WTC11 (cell line): ENCODE data around the gene B4GALT3. TPM values are rescaled to one million over a fixed set of nuclear protein-coding genes. Genes with fewer than 3 reads are reported as not detected.
A peak's percentile ranks its signal among the peaks of the same experiment; 100 is the strongest.

Experiments
- ATAC-seq: fragments of 200-7000 bp; cut with Tn5 transposase; 2 replicates; pipeline ENCODE4 v1.10.0; 2021; ENCODE audit warnings: mild to moderate bottlenecking, moderate library complexity
- CTCF ChIA-PET: fragments of 300-600 bp; sonication (Branson Sonifier 250); formaldehyde crosslinking; loops from one replicate; lab custom pipeline; 2021; ENCODE audit warnings: antibody characterized with exemption; lab: Charles Lee
- POLR2A ChIA-PET: fragments of 350-600 bp; sonication (Branson Sonifier 250); formaldehyde crosslinking; loops from one replicate; lab custom pipeline; 2021; ENCODE audit warnings: antibody characterized with exemption; lab: Charles Lee
- DNase-seq: peaks from one replicate; pipeline ENCODE4 v3.0.0; 2021; ENCODE audit warnings: low spot score
- H3K27ac Mint-ChIP-seq: 2 replicates; pipeline ENCODE4 v1.8.0; 2021; ENCODE audit warnings: mixed read lengths
- H3K27me3 Mint-ChIP-seq: 2 replicates; pipeline ENCODE4 v1.8.0; 2021; ENCODE audit warnings: low read depth, mild to moderate bottlenecking, moderate library complexity, mixed read lengths
- H3K36me3 Mint-ChIP-seq: 2 replicates; pipeline ENCODE4 v1.8.0; 2021; ENCODE audit warnings: mixed read lengths
- H3K4me1 Mint-ChIP-seq: 2 replicates; pipeline ENCODE4 v1.8.0; 2022; ENCODE audit warnings: mixed read lengths
- H3K4me3 Mint-ChIP-seq: 2 replicates; pipeline ENCODE4 v1.8.0; 2021; ENCODE audit warnings: mild to moderate bottlenecking, moderate library complexity, mixed read lengths
- H3K9me3 Mint-ChIP-seq: 2 replicates; pipeline ENCODE4 v1.8.0; 2021; ENCODE audit warnings: mixed read lengths
- ATF2 ChIP-seq: sonication (generic); formaldehyde crosslinking; IDR thresholded peaks from 2 replicates; pipeline ENCODE4 v1.8.1; 2022; ENCODE audit warnings: low read depth, missing genetic modification reagents, borderline replicate concordance
- CBFB ChIP-seq: sonication (generic); formaldehyde crosslinking; IDR thresholded peaks from 2 replicates; pipeline ENCODE4 v1.8.1; 2022; ENCODE audit warnings: mild to moderate bottlenecking, low read depth, missing genetic modification reagents
- ETV6 ChIP-seq: sonication (generic); formaldehyde crosslinking; IDR thresholded peaks from 2 replicates; pipeline ENCODE4 v1.8.1; 2022; ENCODE audit warnings: mild to moderate bottlenecking, missing genetic modification reagents
- JAZF1 ChIP-seq: fragments of 250-450 bp; sonication (Bioruptor Pico); IDR thresholded peaks from 2 replicates; pipeline ENCODE4 v1.9.0; 2021; ENCODE audit warnings: moderate library complexity, mild to moderate bottlenecking, inconsistent platforms
- MXD4 ChIP-seq: fragments of 250-450 bp; sonication (Bioruptor Pico); IDR thresholded peaks from 2 replicates; pipeline ENCODE4 v1.8.0; 2021; ENCODE audit warnings: mild to moderate bottlenecking, moderate library complexity, borderline replicate concordance
- NFYB ChIP-seq: sonication (generic); formaldehyde crosslinking; conservative IDR thresholded peaks from 2 replicates; pipeline ENCODE4 v1.8.0; 2022; ENCODE audit warnings: low read depth, missing genetic modification reagents
- NR1H2 ChIP-seq: sonication (generic); formaldehyde crosslinking; IDR thresholded peaks from 2 replicates; pipeline ENCODE4 v1.9.0; 2021; ENCODE audit warnings: mild to moderate bottlenecking, moderate library complexity, missing genetic modification reagents
- SP1 ChIP-seq: sonication (generic); formaldehyde crosslinking; conservative IDR thresholded peaks from 2 replicates; pipeline ENCODE4 v1.8.1; 2022; ENCODE audit warnings: missing genetic modification reagents
- TEAD1 ChIP-seq: sonication (generic); formaldehyde crosslinking; IDR thresholded peaks from 2 replicates; pipeline ENCODE4 v1.8.0; 2022; ENCODE audit warnings: mild to moderate bottlenecking, missing genetic modification reagents
- USF1 ChIP-seq: sonication (generic); formaldehyde crosslinking; IDR thresholded peaks from 2 replicates; pipeline ENCODE4 v1.8.0; 2022; ENCODE audit warnings: mild to moderate bottlenecking, missing genetic modification reagents
- USF2 ChIP-seq: sonication (generic); formaldehyde crosslinking; IDR thresholded peaks from 2 replicates; pipeline ENCODE4 v1.8.1; 2023; ENCODE audit warnings: mild to moderate bottlenecking, missing genetic modification reagents, moderate library complexity
- ZNF423 ChIP-seq: fragments of 250-450 bp; sonication (Bioruptor Pico); IDR thresholded peaks from 2 replicates; pipeline ENCODE4 v2.1.2; 2022; ENCODE audit warnings: mild to moderate bottlenecking, moderate library complexity
- total RNA-seq: library from RNA; stranded (reverse); gene quantifications from 3 replicates; pipeline ENCODE4 v1.2.3, GENCODE V29; 2021
- TF ChIP-seq, protein P1 (sequence below): sonication (generic); formaldehyde crosslinking; conservative IDR thresholded peaks from 2 replicates; pipeline ENCODE4 v1.8.1; 2022; ENCODE audit warnings: mild to moderate bottlenecking, missing genetic modification reagents
- TF ChIP-seq, protein P2 (sequence below): sonication (generic); formaldehyde crosslinking; IDR thresholded peaks from 2 replicates; pipeline ENCODE4 v1.8.0; 2023; ENCODE audit warnings: missing genetic modification reagents
- TF ChIP-seq, protein P3 (sequence below): sonication (generic); formaldehyde crosslinking; conservative IDR thresholded peaks from 2 replicates; pipeline ENCODE4 v1.8.1; 2023; ENCODE audit warnings: mild to moderate bottlenecking, low read depth, missing genetic modification reagents, moderate library complexity
- TF ChIP-seq, protein P4 (sequence below): sonication (generic); formaldehyde crosslinking; IDR thresholded peaks from 2 replicates; pipeline ENCODE4 v1.8.1; 2023; ENCODE audit warnings: mild to moderate bottlenecking, missing genetic modification reagents, borderline replicate concordance

The B4GALT3 gene
- total RNA-seq, 1 experiment from 2014 or later = 40.1 TPM

DNA sequence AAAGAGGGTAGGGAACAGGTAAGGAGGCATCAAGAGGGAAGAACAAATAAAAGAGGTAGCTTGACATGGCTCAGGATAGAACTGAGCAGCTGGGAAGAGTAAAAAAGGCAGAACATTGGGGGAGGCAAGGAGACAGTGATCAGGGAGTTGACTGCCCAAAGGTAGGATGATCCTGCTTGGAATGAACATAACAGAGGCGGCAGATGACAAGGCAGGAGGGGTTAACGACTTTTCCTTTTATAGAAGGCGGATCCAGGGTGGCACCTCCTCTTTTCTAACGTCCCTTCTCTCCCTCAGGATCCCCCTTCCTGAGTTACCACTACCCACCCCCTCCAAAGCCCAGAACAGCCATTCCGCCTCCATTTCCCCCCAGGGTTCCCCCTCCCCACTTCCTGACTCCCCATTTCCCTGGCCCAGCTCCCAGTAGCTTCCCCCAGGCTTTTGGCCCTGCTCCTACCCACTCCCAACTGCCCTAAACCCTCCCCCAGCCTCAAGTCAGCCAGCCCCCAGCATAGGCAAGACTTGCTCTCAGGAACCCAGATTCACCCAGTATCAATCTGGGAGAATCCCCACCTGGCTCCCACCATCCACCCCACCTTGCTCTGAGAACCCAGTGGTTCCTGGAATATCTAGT lies 22.3 kb upstream of the B4GALT3 start:
- DNase-seq (no peak), ATAC-seq (no peak)
- Mint-ChIP-seq H3K9me3 (no peaks in the 10 kb centered on the region), H3K36me3 (peaks cover 12% of the 10 kb centered on the region), H3K4me1 (peaks cover 65% of the 10 kb centered on the region), H3K27me3 (no peaks in the 10 kb centered on the region), H3K4me3 (no peak overlapping the region), H3K27ac (peak overlapping the region; percentile 51)
- ChIA-PET CTCF (interaction anchor here (1.0 to 3.3 kb wide), 7 partner anchors 8 to 179 kb away, joined by 3 to 47 read pairs (median 19); partner anchors contain the start of genes F11R, PCP4L1, PPOX and TOMM40L), POLR2A (interaction anchor here (1.0 to 1.8 kb wide), 3 partner anchors 22 to 34 kb away, joined by 3 to 9 read pairs (median 4); partner anchors contain the start of genes B4GALT3, PPOX and TOMM40L)
- TF ChIP-seq ZNF423 (CRISPR knock-in tag) (no peak), JAZF1 (CRISPR knock-in tag) (no peak), CBFB (CRISPR knock-in tag) (no peak), ETV6 (CRISPR knock-in tag) (no peak), ATF2 (CRISPR knock-in tag) (no peak), MXD4 (CRISPR knock-in tag) (no peak)

DNA sequence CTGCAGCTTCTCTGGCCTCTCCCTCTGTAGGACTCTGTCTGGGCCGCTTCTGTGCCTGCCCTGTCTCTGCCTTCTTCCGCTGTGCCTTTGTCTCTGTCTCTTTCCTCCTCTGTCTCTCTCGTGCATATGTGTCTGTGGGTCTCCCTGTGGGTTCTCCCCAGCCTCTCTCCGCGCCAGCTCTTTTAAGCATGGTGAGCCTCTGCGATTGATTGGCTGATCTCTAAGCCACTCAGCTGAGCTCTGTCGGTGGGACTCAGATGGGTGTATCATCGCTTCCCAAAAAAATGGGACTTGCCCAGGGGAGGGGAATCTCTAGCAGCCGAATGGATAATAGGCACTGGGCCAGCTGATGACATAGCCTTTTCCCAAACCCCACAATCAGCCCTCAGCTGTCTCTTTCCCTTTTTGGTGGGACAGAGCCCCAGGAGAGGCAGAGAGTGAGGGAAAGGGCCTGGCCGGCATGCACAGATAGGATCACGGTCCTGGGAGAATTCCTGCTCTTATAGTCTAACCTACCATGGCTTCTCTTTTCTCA lies 21.7 kb upstream of the B4GALT3 start, which contains the start of gene ADAMTS4:
Gene ADAMTS4, minus strand, starts transcription at position 158 of the 535 bp plus-strand sequence. CDS start 427 bp downstream, outside the sequence.
- POLR2A ChIA-PET = interaction anchor here (1.0 to 1.8 kb wide), 4 partner anchors 22 to 190 kb away, joined by 3 to 9 read pairs (median 4); partner anchors contain the start of genes B4GALT3, PPOX and TOMM40L
- no peaks in the 10 kb centered on the region for H3K27me3 Mint-ChIP-seq
- ATAC-seq (peak; percentile 13), DNase-seq (peak; percentile 42)
- peak within 1 kb of the TSS; percentile 62 for H3K4me3 Mint-ChIP-seq
- peaks cover 60% of the 10 kb centered on the region for H3K4me1 Mint-ChIP-seq
- H3K36me3 Mint-ChIP-seq = peaks cover 6% of the 10 kb centered on the region
- H3K9me3 Mint-ChIP-seq = no peaks in the 10 kb centered on the region
- CTCF ChIA-PET = interaction anchor here (0.5 to 3.3 kb wide), 21 partner anchors 10 to 244 kb away, joined by 3 to 47 read pairs (median 3); partner anchors contain the start of genes B4GALT3, F11R, ITLN2 and PCP4L1
- H3K27ac Mint-ChIP-seq = peak within 1 kb of the TSS; percentile 86
- TF ChIP-seq NFYB (CRISPR knock-in tag) (peak; percentile 68), SP1 (CRISPR knock-in tag) (peak; percentile 34)
- TF ChIP-seq, protein P1, sequence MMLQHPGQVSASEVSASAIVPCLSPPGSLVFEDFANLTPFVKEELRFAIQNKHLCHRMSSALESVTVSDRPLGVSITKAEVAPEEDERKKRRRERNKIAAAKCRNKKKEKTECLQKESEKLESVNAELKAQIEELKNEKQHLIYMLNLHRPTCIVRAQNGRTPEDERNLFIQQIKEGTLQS (CRISPR knock-in tag) = no peak

DNA sequence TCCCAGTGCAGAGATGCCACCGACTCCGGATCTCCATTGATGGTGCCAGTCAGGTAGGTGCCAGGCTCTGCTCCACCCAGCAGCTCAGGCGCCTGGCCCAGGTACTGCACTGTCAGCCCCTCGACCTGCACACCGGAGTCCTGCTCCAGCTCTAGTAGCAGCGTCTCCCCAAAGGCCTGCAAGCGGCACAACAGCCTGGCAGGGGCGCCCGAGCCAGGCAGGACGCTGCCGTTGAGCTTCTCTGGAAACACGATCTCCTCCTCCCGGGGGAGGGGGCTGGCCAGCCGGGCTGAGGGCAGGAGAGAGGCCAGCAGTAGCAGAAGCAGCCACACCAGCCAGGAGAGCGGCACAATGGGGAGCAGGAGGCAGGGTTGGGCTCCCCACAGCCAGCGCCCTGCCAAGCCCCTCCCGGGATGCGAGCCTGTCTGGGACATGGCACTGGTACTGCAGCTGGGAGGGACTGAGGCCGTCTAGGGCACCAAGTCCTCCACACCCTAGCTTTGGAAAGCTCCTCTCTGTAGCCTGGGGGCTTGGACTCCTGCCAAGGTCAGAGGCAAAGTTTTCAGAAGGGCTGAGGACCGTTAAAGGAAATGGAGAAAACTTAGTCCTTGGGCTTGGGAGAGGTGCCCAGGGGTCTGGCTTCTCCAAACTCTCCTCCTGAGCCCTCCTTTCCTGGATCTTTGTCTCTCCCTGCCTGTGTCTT lies 21.0 kb upstream of the B4GALT3 start:
- DNase-seq (peak; percentile 79), ATAC-seq (peak; percentile 38)
- peak overlapping the region; percentile 86; the same call in 1 of the 2 replicates for H3K27ac Mint-ChIP-seq
- H3K9me3 Mint-ChIP-seq = no peaks in the 10 kb centered on the region
- ChIA-PET CTCF (interaction anchor here (0.5 to 3.3 kb wide), 24 partner anchors 8 to 244 kb away, joined by 3 to 47 read pairs (median 3); partner anchors contain the start of genes B4GALT3, F11R, ITLN2 and MPZ), POLR2A (interaction anchor here (0.6 to 1.8 kb wide), 7 partner anchors 21 to 191 kb away, joined by 3 to 9 read pairs (median 3); partner anchors contain the start of genes B4GALT3, PPOX and TOMM40L)
- H3K36me3 Mint-ChIP-seq = no peaks in the 10 kb centered on the region; the same call in 1 of the 2 replicates
- no peaks in the 10 kb centered on the region for H3K27me3 Mint-ChIP-seq
- H3K4me3 Mint-ChIP-seq = peak overlapping the region; percentile 62
- H3K4me1 Mint-ChIP-seq = peaks cover 57% of the 10 kb centered on the region
- no peak for TF ChIP-seq USF1 (CRISPR knock-in tag)
- TF ChIP-seq, protein P2, sequence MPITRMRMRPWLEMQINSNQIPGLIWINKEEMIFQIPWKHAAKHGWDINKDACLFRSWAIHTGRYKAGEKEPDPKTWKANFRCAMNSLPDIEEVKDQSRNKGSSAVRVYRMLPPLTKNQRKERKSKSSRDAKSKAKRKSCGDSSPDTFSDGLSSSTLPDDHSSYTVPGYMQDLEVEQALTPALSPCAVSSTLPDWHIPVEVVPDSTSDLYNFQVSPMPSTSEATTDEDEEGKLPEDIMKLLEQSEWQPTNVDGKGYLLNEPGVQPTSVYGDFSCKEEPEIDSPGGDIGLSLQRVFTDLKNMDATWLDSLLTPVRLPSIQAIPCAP (CRISPR knock-in tag) = no peak
- TF ChIP-seq, protein P3, sequence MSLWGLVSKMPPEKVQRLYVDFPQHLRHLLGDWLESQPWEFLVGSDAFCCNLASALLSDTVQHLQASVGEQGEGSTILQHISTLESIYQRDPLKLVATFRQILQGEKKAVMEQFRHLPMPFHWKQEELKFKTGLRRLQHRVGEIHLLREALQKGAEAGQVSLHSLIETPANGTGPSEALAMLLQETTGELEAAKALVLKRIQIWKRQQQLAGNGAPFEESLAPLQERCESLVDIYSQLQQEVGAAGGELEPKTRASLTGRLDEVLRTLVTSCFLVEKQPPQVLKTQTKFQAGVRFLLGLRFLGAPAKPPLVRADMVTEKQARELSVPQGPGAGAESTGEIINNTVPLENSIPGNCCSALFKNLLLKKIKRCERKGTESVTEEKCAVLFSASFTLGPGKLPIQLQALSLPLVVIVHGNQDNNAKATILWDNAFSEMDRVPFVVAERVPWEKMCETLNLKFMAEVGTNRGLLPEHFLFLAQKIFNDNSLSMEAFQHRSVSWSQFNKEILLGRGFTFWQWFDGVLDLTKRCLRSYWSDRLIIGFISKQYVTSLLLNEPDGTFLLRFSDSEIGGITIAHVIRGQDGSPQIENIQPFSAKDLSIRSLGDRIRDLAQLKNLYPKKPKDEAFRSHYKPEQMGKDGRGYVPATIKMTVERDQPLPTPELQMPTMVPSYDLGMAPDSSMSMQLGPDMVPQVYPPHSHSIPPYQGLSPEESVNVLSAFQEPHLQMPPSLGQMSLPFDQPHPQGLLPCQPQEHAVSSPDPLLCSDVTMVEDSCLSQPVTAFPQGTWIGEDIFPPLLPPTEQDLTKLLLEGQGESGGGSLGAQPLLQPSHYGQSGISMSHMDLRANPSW = no peak
- TF ChIP-seq TEAD1 (CRISPR knock-in tag) = 0 out of 2 replicates have a peak, but pooled peaks have one; percentile 12
- TF ChIP-seq USF2 (CRISPR knock-in tag) = 0 out of 2 replicates have a peak, but pooled peaks have one; percentile 7
- TF ChIP-seq NR1H2 (CRISPR knock-in tag) = no peak
- TF ChIP-seq, protein P4, sequence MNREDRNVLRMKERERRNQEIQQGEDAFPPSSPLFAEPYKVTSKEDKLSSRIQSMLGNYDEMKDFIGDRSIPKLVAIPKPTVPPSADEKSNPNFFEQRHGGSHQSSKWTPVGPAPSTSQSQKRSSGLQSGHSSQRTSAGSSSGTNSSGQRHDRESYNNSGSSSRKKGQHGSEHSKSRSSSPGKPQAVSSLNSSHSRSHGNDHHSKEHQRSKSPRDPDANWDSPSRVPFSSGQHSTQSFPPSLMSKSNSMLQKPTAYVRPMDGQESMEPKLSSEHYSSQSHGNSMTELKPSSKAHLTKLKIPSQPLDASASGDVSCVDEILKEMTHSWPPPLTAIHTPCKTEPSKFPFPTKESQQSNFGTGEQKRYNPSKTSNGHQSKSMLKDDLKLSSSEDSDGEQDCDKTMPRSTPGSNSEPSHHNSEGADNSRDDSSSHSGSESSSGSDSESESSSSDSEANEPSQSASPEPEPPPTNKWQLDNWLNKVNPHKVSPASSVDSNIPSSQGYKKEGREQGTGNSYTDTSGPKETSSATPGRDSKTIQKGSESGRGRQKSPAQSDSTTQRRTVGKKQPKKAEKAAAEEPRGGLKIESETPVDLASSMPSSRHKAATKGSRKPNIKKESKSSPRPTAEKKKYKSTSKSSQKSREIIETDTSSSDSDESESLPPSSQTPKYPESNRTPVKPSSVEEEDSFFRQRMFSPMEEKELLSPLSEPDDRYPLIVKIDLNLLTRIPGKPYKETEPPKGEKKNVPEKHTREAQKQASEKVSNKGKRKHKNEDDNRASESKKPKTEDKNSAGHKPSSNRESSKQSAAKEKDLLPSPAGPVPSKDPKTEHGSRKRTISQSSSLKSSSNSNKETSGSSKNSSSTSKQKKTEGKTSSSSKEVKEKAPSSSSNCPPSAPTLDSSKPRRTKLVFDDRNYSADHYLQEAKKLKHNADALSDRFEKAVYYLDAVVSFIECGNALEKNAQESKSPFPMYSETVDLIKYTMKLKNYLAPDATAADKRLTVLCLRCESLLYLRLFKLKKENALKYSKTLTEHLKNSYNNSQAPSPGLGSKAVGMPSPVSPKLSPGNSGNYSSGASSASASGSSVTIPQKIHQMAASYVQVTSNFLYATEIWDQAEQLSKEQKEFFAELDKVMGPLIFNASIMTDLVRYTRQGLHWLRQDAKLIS (CRISPR knock-in tag) = no peak
